DMS153 treated with DMSO at 0.1 percent for 48 hours (cell line): ENCODE results near the gene MORN3.
"Not testable (repeated sequence)": the region's sequence is repeated elsewhere in the genome, so short reads cannot be mapped to it uniquely, and the experiment has no call there.

ENCODE experiments used
- DNase-seq: peaks from one replicate; lab custom pipeline; 2025; ENCODE audit not compliant: unreplicated experiment; lab: John Stamatoyannopoulos, UW

MORN3 gene

DNA sequence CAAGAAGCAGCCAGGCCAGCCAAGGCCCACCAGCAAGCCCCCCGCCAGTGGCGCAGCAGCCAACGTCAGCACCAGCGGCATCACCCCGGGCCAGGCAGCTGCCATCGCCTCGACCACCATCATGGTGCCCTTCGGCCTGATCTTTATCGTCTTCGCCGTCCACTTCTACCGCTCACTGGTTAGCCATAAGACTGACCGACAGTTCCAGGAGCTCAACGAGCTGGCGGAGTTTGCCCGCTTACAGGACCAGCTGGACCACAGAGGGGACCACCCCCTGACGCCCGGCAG, 28.2 kb downstream of the MORN3 start:
- DNase-seq = no peak

DNA sequence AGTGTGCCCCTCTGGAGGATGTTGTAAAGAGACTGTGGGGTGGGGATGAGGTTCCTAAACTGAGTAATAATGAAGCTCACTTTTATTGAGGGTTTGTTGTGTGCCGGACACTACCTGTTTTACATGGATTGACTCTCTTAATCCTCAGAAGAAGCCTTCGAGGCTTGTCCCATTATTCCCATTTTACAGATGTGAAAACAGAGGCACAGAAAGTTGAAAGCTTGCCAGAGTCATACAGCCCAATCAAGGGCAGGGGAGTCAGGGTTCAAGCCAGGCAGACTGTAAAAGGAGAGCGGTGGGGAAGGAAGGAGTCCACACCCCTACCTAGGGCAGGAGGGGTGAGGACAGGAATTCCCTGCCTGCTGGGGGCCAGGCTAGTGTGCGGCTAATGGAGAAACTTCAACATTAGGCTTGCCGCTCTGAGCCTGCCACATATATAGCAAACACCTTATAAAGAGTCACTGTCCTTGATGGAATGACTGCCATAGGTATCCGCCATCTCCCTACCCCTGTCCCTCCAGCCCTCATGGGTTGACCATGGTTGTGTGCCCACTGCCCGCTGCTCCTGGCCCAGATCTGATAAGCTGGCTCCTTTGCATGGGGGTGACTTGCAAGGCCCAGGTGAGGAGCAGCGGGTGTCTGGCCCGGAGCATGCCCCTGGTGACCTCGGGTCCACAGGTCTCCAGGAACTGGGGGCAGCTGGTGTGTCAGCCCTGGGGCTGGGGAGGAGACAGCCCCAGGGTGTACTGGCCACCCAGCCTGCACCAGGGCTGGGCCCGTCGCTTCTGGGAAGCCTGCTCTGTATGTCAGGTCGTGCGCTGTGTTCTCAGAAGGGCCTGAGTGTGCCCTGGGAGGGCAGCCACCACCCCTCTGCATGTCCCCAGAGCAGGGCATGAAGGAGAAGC, 30.9 kb downstream of the MORN3 start:
- DNase-seq = no peak

DNA sequence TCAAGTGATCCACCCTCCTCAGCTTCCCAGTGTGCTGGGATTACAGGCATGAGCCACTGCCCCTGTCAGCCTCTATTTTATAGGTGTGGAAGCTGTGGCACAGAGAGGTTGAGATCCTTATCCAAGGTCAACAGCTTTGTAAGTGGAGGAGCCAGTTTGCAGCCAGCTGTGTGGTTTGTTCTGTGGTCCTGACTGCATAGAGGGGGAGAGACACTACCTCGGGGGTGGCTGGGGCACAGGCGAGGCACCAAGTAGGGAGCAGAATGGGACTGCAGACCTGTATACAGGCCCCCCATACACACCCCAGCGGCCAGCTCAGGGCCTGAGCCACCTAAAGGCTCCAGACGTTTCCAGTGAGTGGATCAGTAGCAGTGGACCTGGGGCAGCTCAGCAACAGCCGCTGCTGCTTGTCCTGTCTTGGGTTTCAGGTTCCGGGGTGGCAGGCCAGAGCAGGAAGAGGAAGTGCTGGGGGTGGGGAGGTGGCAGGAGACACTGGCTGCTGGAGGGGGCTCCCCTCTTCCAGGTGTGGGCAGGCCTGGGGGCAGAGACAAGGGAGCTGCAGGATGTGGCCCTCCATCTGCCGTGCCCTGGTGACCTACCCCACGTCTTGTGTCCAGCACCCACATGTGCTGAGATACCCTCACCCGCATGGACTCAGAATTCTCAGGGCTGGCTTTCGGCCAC, 32.1 kb downstream of the MORN3 start:
- DNase-seq = no peak

DNA sequence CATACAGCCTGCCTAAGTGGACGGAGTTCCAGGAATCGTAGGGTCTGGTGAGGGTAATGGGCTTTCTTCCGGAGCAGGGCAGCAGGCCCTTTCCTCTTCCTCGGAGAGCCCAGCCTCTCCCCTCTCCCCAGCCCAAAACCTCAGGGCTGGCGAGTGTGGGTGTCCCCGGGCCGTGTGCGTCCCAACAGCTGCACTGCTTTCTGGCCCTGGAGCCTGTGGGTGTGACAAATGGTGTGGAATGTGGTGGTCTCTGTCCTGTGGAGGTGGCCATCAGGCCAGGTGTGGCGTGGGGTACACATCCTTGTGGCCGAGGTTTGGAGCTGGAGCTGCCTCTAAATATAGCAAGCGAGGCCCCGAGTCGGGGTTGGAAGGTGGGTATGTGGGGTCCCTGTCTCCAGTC, 34.6 kb downstream of the MORN3 start:
- no peak for DNase-seq

DNA sequence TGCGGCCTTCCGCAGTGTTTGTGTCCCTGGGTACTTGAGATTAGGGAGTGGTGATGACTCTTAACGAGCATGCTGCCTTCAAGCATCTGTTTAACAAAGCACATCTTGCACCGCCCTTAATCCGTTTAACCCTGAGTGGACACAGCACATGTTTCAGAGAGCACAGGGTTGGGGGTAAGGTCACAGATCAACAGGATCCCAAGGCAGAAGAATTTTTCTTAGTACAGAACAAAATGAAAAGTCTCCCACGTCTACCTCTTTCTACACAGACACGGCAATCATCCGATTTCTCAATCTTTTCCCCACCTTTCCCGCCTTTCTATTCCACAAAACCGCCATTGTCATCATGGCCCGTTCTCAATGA, 35.6 kb downstream of the MORN3 start:
- DNase-seq = not testable (repeated sequence)

DNA sequence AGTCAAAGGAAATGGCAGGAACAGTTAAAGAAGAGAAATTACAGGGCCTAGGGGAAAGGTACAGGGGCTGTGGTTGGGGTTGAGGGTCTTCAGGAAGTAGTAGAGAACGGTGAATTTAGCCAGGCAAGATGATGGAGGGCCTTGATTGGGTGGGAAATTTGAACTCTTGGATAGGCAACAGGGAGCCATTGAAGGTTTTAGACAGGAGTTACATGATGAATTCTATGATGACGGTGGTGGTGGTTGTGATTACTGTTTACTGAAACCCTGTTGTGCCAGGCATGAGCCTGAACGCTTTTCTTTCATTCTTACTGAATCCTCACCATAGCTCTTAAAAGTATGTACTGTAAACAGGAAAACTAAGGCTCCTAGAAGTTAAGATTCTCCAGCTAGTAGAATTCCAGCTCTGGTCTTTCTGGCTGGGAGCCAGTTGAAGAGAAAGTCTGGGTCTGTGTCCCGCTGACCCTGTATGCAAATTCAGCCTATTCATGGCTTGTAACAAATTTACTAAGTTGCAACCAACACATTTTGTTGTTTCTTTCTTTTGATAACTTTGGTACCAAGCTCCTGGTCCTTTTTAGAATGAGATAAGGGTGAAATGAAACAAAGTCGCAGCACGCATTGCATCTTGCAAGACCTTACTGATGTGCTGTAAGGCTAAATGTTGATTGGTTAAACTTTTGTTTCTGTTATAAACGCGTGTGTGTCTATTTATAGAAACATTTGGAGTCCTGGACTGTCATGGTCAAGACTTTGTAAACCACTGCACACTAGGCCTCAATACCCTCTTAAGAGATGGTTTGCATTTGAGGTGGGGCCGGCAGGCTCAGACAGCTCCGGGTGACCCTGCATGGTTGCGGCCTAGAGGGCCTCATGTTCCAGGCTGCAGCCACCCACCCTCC, 37.1 kb downstream of the MORN3 start:
- no peak for DNase-seq

DNA sequence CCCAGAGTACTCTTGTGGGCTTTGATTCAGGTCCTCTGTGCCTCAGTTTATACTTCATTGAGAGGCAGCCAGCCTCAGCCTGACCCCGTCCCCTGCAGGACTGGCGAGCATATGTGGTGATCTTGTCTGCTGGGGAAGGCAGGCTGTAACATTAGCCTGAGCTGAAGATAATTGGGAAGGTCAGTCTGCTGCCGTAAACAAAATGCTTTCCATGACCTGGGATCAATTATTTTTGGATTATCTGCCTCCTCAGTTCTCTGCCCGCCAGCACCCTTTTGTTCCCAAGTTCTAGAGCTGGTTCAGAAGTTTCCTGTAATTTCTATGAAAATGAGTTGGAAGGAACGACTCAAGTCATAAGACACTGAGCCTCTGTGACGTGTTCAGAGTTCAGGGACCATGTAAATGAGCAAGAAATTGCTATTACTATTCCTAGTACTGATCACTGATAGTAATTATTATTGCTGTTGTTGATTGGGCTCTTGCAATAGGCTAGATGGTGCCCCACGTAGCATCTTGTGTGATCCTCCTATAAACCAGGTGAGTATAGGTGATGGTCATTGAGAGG, 38.6 kb downstream of the MORN3 start:
- no peak for DNase-seq

DNA sequence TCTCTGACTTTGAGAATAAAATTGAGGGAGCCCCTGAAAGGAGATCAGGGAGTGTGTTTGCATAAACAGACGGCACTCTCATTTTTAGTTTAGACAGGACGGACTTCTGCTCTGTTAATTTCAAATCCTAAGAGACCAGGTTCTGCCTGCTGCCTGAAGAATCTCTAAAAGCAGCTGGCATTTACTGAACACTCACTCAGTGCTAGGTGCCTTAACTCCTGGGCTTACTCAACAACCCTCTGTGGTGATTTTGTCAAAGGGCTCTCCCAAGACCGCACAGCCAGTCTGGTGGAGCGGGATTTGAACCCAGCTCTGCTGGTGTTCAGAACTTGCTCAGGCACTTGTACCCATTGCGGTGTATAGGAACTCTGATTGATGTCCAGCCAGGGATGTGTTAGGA, 40.9 kb downstream of the MORN3 start:
- no peak for DNase-seq

DNA sequence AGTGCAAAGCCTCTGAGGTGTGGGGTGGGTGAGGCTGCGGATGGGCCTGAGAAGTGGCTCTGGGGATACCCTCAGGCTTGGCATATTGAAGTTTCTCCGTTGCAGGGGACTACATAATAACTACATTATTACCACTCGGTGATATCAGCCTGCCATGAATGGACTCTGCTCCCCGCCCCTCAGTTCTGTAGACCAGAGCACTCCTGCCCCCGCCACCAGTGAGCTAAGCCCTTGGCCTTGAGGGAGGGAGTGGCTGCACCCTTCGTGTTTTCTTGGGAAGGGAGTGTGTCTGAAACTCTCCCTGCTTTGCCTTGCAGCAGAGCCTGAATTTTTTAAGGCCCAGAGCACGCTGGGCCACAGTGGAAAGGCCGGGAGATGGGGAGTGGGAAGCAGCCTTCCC, 41.4 kb downstream of the MORN3 start:
- DNase-seq = no peak

DNA sequence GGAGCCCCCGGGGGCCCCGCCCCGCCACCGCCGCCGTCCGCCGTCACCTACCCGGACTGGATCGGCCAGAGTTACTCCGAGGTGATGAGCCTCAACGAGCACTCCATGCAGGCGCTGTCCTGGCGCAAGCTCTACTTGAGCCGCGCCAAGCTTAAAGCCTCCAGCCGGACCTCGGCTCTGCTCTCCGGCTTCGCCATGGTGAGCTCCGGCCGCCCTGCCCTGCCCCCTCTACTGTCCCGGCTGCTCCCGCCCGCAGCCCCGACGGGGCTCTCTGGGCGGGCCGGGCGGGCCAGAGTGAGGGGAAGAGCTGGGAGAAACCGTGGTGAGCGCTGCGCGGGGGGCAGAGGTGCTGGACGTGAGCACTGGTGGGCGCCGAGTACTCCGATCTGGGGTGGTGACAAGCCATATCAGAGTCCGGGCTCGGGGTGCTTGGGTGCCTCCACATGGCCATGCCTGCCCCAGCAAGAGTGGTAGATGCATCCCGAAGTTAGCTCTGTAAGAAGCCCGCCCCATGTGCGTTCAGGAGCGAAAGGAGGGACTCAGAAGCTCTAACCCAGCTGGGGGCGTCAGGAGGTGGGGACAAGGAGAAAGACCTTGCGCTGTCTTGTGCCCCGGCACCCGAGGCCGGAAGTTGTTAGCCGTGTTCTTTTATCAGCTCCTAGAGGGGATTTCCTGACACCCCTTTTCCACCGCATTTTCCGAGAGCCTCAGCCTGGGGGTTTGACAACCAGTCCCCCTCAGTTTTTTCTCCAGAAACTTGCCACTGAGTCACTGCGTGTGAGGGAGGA, 42.4 kb downstream of the MORN3 start:
- DNase-seq = no peak

DNA sequence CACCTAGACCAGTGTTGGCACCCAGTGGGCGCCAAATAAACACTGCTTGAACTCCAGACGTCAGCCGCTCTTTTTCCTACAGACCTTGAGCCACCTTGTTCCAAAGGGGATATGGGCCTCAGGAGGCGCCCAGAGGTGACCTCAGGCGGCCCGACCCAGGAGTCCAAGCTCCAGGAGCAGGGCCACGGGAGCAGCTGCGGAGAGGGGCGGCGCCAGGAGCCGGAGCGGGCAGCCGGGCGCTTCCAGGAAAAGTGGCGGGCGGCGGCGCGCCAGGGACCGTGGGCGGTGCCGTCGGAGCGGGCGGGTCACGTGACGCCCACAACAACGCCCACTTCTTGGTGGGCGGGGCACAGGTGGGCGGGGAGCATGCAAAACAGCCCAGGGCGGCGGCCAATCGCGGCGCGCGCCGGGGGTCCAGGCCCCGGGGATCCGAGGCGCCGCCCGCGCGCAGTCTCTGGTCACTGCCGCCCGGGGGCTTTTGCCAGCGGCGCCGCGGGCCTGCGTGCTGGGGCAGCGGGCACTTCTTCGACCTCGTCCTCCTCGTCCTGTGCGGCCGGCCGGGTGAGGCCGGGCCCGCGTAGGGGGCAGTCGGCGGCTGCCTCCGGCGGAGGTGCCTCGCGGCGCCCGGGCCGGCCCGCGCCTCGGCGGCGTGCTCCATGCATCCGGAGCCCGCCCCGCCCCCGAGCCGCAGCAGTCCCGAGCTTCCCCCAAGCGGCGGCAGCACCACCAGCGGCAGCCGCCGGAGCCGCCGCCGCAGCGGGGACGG, 43.2 kb downstream of the MORN3 start, which contains the start of gene ORAI1:
TSS of gene ORAI1 (plus strand) at position 444 of the 766 bp plus-strand sequence.
- peak; percentile 79 for DNase-seq

DNA sequence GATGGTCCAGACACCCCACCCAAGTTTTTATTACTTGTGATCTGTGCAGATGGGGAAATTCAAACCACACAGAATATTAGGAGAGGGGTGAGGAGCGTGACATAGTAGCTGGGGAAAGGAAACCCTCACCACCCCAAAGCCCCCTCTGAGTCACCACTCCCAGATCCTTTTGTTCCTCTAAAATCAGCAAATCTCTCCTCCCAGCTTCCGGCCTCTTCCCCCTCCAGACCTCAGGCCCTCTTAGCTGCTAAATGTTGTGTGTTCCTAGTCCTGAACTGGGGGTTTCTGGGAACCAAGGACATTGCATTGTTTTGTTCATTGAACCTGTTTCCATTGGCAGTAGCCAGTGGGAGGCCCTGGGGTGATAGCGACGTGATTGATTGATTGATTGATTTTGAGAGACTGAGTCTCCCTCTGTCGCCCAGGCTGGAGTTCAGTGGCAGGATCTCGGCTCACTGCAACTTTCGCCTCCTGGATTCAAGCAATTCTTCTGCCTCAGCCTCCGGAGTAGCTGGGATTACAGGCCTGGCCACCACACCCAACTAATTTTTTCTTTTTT, 49.0 kb downstream of the MORN3 start:
- no peak for DNase-seq

DNA sequence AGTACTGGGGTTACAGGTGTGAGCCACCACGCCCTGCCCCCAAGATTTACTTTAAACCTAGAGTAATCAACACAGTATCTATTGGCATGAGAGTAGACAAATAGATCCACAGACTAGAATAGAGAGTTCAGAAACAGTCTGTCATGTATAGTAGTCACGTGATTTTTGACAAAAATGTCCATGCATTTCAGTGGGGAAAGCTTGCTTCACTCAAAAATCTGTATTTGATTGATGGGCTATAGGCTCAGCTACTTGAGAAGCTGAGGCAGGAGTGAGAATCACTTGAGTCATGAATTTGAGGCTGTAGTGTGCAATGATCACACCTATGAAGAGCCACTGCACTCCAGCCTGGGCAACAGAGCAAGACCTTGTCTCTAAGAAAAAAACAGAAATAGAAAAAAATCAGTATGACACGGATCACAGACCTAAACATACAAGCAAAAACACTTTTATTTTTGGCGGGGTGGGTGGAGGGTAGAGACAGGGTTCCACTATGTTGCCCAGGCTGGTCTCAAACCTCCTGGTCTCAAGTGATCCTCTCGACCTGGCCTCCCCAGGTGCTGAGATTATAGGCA, 50.7 kb downstream of the MORN3 start:
- no peak for DNase-seq

DNA sequence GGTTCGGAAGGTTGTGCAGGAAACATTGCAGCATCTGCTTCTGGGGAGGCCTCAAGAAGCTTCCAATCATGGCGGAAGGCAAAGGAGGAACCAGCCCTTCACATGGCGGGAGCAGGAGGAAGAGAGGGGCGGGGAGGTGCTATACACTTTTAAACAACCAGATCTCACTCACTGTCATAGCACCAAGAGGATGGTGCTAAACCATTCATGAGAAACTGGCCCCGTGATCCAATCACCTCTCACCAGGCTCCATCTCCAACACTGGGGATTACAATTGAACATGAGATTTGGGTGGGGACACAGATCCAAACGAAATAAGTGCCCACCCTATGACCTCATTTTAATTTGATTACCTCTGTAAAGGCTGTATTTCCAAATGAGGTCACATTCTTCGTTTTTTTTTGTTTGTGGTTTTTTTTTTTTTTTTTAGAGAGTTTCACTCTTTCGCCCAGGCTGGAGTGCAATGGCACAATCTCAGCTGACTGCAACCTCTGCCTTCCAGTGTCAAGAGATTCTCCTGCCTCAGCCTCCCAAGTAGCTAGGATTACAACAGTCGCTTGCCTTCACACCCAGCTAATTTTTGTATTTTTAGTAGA, 54.5 kb downstream of the MORN3 start:
- no peak for DNase-seq

DNA sequence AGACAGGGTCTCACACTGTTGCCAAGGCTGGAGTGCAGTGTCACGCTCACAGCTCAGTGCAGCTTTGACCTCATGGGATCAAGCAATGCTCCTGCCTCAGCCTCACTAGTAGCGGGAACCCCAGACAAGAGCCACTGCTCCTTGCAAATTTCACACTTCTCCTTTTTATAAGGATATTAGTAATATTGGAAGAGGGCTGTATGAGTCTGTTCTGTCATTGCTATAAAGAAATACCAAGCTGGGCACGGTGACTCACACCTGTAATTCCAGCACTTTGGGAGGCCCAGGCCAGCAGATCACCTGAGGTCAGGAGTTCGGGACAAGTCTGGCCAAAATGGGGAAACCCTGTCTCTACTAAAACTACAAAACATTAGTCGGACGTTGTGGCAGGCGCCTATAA, 56.0 kb downstream of the MORN3 start:
- DNase-seq = no peak

DNA sequence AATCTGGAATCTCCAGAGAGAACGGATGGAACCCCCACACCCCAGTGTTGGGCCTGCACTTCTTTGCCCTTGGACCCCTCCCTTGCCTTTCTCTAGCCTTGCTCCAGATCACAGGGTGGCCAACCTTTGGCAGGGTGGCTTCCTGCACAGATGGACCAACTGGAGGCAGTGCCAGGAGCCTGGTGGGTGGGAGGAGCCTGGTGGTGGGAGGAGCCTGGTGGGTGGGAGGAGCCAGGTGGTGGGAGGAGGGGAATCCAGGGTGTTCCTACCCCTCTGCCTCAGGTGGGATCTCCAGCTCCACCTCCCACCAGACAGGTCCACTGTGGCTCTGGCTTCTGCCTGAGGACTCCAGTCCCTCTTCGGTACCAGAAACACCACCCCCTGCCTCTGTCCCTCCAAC, 58.1 kb downstream of the MORN3 start:
- no peak for DNase-seq

DNA sequence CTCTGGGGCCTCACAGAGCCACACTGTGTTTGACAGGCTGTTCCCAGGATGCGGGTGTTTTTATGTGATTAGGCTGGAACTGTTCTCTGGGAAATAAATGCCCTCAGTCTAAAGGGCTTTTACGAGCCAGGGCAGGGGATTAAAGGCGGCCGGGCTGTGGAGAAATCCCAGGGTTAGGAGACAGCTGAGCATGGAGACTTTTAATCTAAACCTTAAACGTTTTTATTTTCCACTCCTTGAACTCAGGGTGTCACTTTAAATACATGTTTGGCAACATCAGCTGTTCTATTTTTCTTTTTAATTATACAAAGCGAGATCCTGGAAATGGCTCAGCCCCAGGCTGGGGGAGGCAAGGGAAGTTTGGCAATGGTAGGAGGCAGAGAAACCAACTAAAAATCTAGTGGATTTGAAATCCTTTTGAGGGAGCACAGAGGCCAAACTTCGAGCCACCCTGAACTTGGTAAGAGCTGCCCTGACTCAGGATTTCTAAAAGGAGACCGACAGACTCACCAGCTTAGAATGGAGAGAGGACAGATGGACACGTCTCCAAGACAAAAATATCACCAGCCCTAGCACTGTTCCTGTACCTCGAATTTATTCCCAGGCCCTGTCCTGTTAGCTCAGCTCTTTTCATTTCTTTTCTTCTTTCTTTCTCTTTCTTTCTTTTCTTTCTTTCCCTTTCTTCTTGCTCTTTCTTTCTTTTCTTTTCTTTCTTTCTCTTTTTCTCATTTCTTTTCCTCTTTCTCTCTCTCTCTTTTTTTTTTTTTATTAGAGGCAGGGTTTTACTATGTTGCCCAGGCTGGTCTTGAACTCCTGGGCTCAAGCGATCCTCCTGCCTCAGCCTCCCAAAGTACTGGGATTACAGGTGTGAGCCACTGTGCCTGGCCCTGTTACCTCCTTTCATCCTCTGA, 59.0 kb downstream of the MORN3 start:
- DNase-seq = no peak

DNA sequence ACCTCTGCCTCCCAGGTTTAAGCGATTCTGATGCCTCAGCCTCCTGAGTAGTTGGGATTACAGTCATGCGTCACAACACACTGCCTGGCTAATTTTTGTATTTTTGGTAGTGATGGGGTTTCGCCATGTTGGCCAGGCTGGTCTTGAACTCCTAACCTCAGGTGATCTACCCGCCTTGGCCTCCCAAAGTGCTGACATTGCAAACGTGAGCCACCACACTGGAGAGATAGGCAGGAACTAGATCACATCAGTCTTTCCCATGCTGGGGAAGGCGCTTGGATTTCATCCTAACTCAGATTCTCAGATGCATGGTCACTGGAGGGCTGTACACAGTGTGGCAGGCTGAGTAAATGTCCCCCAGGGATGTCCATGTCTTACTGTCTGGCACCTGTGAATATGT, 61.2 kb downstream of the MORN3 start:
- DNase-seq = no peak
